Vagina (tissue), 2 donors: ENCODE measurements around the gene SUMF1.

Source experiments
- CTCF ChIP-seq, 3 experiments: fragments of 450-650 bp in 2 of 3; fragments of 200-600 bp in 1 of 3; sonication (generic) in 1 of 3; IDR thresholded peaks; one replicate each; pipeline ENCODE4 v1.5.1; 2017 to 2019; ENCODE audit warnings: antibody characterized with exemption in 3 of 3, mild to moderate bottlenecking in 2 of 3, moderate library complexity in 2 of 3
- POLR2A ChIP-seq, 2 donors: fragments of 450-650 bp; IDR thresholded peaks; one replicate each; pipeline ENCODE4 v1.6.1; 2017; ENCODE audit warnings: antibody characterized with exemption in 2 of 2, mild to moderate bottlenecking in 2 of 2, moderate library complexity in 2 of 2
- POLR2AphosphoS5 ChIP-seq, 2 donors: sonication (generic); formaldehyde crosslinking; IDR thresholded peaks; one replicate each; pipeline ENCODE4 v1.9.0; 2017; ENCODE audit warnings: antibody characterized with exemption in 2 of 2, mild to moderate bottlenecking in 2 of 2, low read depth in 1 of 2; ENCODE audit not compliant: insufficient read depth in 1 of 2

GRCh38 chr3:4397466-4397865 lies 69.6 kb downstream of the SUMF1 start:
- TF ChIP-seq CTCF (IDR thresholded peaks at IDR 0.05) (no peak), POLR2A (IDR thresholded peaks at IDR 0.05) (no peak), POLR2AphosphoS5 (IDR thresholded peaks at IDR 0.05; ENCODE audit: insufficient read depth in 1 of 2, low read depth in 1 of 2) (no peak)
